K562 (cell line): ENCODE measurements around the gene LAMB4. TPM values are rescaled to one million over a fixed set of nuclear protein-coding genes. Genes with fewer than 3 reads are reported as not detected.

Experiments used
- ASH1L ChIP-seq: fragments of 450-650 bp; IDR thresholded peaks from 2 replicates; pipeline ENCODE4 v1.6.1; 2018; ENCODE audit warnings: borderline replicate concordance, mild to moderate bottlenecking, low read depth; ENCODE audit not compliant: partially characterized antibody
- BCOR ChIP-seq: fragments of 450-650 bp; IDR thresholded peaks from 2 replicates; pipeline ENCODE4 v1.6.1; 2016
- CREM ChIP-seq: IDR thresholded peaks from 2 replicates; pipeline ENCODE4 v1.6.1; 2014; ENCODE audit warnings: antibody characterized with exemption, low read depth
- ETS1 ChIP-seq: conservative IDR thresholded peaks from 2 replicates; pipeline ENCODE4 v1.6.1; 2011; ENCODE audit warnings: low read depth, mild to moderate bottlenecking, low read length; ENCODE audit not compliant: control insufficient read depth
- GTF2B ChIP-seq: IDR thresholded peaks from 2 replicates; pipeline ENCODE4 v1.6.1; 2011; ENCODE audit not compliant: insufficient read length; ENCODE audit errors: extremely low read depth
- HDGF ChIP-seq: fragments of 450-650 bp; IDR thresholded peaks from 2 replicates; pipeline ENCODE4 v1.6.1; 2016
- ID3 ChIP-seq, 2 experiments: fragments of 250-450 bp in 1 of 2; fragments of 450-650 bp in 1 of 2; sonication (Bioruptor Pico) in 1 of 2; IDR thresholded peaks; 2 replicates each; pipeline versions ENCODE4 v1.6.1 to v1.8.0; 2016 to 2021; ENCODE audit warnings: mild to moderate bottlenecking in 2 of 2, moderate library complexity in 2 of 2, missing compliant biosample characterization in 1 of 2, missing genetic modification characterization in 1 of 2
- LARP7 ChIP-seq: fragments of 450-650 bp; IDR thresholded peaks from 2 replicates; pipeline ENCODE4 v1.6.1; 2016
- MAX ChIP-seq: sonication (generic); formaldehyde crosslinking; IDR thresholded peaks from 2 replicates; pipeline ENCODE4 v1.9.0; 2022; ENCODE audit warnings: mild to moderate bottlenecking, missing genetic modification reagents
- MYNN ChIP-seq, 2 experiments: sonication (generic); formaldehyde crosslinking in 1 of 2; IDR thresholded peaks; 2 replicates each; pipeline versions ENCODE4 v1.5.0 to v1.6.1; 2016 to 2020; ENCODE audit warnings: antibody characterized with exemption in 1 of 2, missing genetic modification reagents in 1 of 2
- POLR3A ChIP-seq: IDR thresholded peaks from 2 replicates; pipeline ENCODE4 v1.6.1; 2011; ENCODE audit warnings: borderline replicate concordance, mild to moderate bottlenecking, moderate library complexity; ENCODE audit not compliant: insufficient read length, insufficient read depth; ENCODE audit errors: extremely low read depth
- PYGO2 ChIP-seq: fragments of 450-650 bp; IDR thresholded peaks from 2 replicates; pipeline ENCODE4 v1.6.1; 2016; ENCODE audit warnings: mild to moderate bottlenecking, missing genetic modification characterization, moderate library complexity, missing compliant biosample characterization
- RHOXF2B ChIP-seq: fragments of 250-450 bp; sonication (Bioruptor Pico); conservative IDR thresholded peaks from 2 replicates; pipeline ENCODE4 v1.5.1; 2021
- SIN3B ChIP-seq: fragments of 450-650 bp; IDR thresholded peaks from 2 replicates; pipeline ENCODE4 v1.6.1; 2017; ENCODE audit warnings: low read depth, mild to moderate bottlenecking, moderate library complexity
- SRSF9 ChIP-seq: fragments of 200-400 bp; formaldehyde crosslinking; IDR thresholded peaks from 2 replicates; pipeline ENCODE4 v1.6.1; 2017; ENCODE audit warnings: low read depth, low read length, borderline replicate concordance
- TFE3 ChIP-seq: fragments of 450-650 bp; formaldehyde crosslinking; IDR thresholded peaks from 2 replicates; pipeline ENCODE4 v1.4.0; 2020; ENCODE audit warnings: mild to moderate bottlenecking, mixed read lengths
- WHSC1 ChIP-seq: IDR thresholded peaks from one replicate; pipeline ENCODE4 v1.6.1; 2012; ENCODE audit warnings: low read length, control low read depth, inconsistent platforms
- ZFP36 ChIP-seq: fragments of 150-350 bp; IDR thresholded peaks from 2 replicates; pipeline ENCODE4 v1.6.1; 2018; ENCODE audit warnings: low read length, low read depth; ENCODE audit not compliant: partially characterized antibody
- ZKSCAN8 ChIP-seq: fragments of 200-800 bp; sonication (Bioruptor generic); IDR thresholded peaks from 2 replicates; pipeline ENCODE4 v1.6.1; 2016; ENCODE audit warnings: missing genetic modification characterization, missing compliant biosample characterization
- ZNF41 ChIP-seq: fragments of 250-450 bp; sonication (Bioruptor Pico); conservative IDR thresholded peaks from 2 replicates; pipeline ENCODE4 v1.4.0; 2020; ENCODE audit warnings: mild to moderate bottlenecking
- ZNF740 ChIP-seq, 3 experiments: fragments of 200-800 bp in 1 of 3; sonication (Bioruptor generic) in 1 of 3; sonication (generic) in 1 of 3; formaldehyde crosslinking in 1 of 3; IDR thresholded peaks; 2 replicates each; pipeline versions ENCODE4 v1.6.1 to v1.8.0; 2016 to 2022; ENCODE audit warnings: mild to moderate bottlenecking in 2 of 3, missing compliant biosample characterization in 2 of 3, missing genetic modification characterization in 2 of 3, missing genetic modification reagents in 1 of 3
- polyA plus RNA-seq, 8 experiments: library from polyadenylated mRNA; depleted of rRNA in 4 of 8; stranded (reverse) in 5 of 8; unstranded in 3 of 8; fragments of >200 nt; fragmentation: Nextera tagmentation in 2 of 8; fragmentation: Illumina TruSeq in 1 of 8; extraction: Ambion mirVana in 2 of 8; extraction: Trizol in 1 of 8; gene quantifications; 2 replicates each; pipeline versions ENCODE4 v1.2.1 to v1.2.3, GENCODE V29; 2011 to 2014; ENCODE audit warnings: inconsistent platforms in 1 of 8, missing spikeins in 1 of 8
- total RNA-seq, 7 experiments: library from RNA; depleted of rRNA in 6 of 7; stranded (reverse); fragments of >200 nt in 6 of 7; fragmentation: Illumina TruSeq in 2 of 7; extraction: Trizol in 2 of 7; gene quantifications; 2 replicates each; pipeline versions ENCODE4 v1.2.1 to v1.2.3, GENCODE V29; 2011 to 2021; ENCODE audit warnings: low replicate concordance in 1 of 7

The LAMB4 gene
- total and polyA plus RNA-seq, 9 of the 15 experiments (the other 6 are each of a cell fraction or from before 2014, with no cell fraction given), result 0.06 to 0.13 (median 0.07) TPM; not detected in 6

GRCh38 chr7:108102671-108103312 lies 27.4 kb downstream of the LAMB4 start (continued):
- TF ChIP-seq LARP7, result no peak
- no peak for TF ChIP-seq RHOXF2B
- peak; percentile 47; the same call in 1 of the 2 replicates for TF ChIP-seq ETS1
- TF ChIP-seq ZFP36, result peak; percentile 20
- no peak for TF ChIP-seq WHSC1
- no peak for TF ChIP-seq ID3 (CRISPR knock-in tag; IDR thresholded peaks at IDR 0.05)
- TF ChIP-seq ID3 (tag; IDR thresholded peaks at IDR 0.05), result peak; percentile 85
- TF ChIP-seq ZNF41, result no peak
- no peak for TF ChIP-seq POLR3A
- TF ChIP-seq SIN3B, result no peak
- no peak for TF ChIP-seq GTF2B
- 0 out of 2 replicates have a peak, but pooled peaks have one; percentile 5 for TF ChIP-seq CREM
- TF ChIP-seq SRSF9, result no peak
- TF ChIP-seq ZNF740 (CRISPR knock-in tag; IDR thresholded peaks at IDR 0.05), result no peak
- no peak for TF ChIP-seq ZNF740 (tag; IDR thresholded peaks at IDR 0.05)
- no peak for TF ChIP-seq BCOR
- TF ChIP-seq ZKSCAN8 (CRISPR knock-in tag), result no peak
- TF ChIP-seq TFE3 (CRISPR knock-in tag), result no peak
- TF ChIP-seq PYGO2 (tag), result no peak
- TF ChIP-seq MYNN (IDR thresholded peaks at IDR 0.05), result no peak
- no peak for TF ChIP-seq MYNN (CRISPR knock-in tag; IDR thresholded peaks at IDR 0.05)
- TF ChIP-seq MAX (CRISPR knock-in tag), result peak; percentile 10; the same call in 1 of the 2 replicates
- no peak for TF ChIP-seq HDGF
- TF ChIP-seq ASH1L, result no peak
